GM21825 (cell line): ENCODE data around the gene IQSEC1.
A peak's percentile ranks its signal among the peaks of the same experiment; 100 is the strongest.

Experiments used
- ATAC-seq: cut with Tn5 transposase; IDR thresholded peaks from one replicate; pipeline ENCODE4 v1.9.1; 2021; ENCODE audit warnings: mild to moderate bottlenecking, moderate library complexity; ENCODE audit not compliant: unreplicated experiment

Gene IQSEC1

GRCh38 chr3:12987602-12988001 lies 85.6 kb downstream of the IQSEC1 start:
- ATAC-seq: no peak

- no peak for ATAC-seq
Observed at GRCh38 chr3:12986986-12987385, 86.2 kb downstream of the IQSEC1 start.

GRCh38 chr3:12986521-12986920 lies 86.7 kb downstream of the IQSEC1 start:
- ATAC-seq: no peak

- no peak for ATAC-seq
Observed at GRCh38 chr3:12986031-12986430, 87.2 kb downstream of the IQSEC1 start.

- ATAC-seq: no peak
Observed at GRCh38 chr3:12985148-12985547, 88.1 kb downstream of the IQSEC1 start.

GRCh38 chr3:12984023-12984823 lies 89.0 kb downstream of the IQSEC1 start:
- no peak for ATAC-seq

GRCh38 chr3:12983319-12983718 lies 89.9 kb downstream of the IQSEC1 start:
- ATAC-seq: no peak

GRCh38 chr3:12982619-12983101 lies 90.6 kb downstream of the IQSEC1 start:
- peak; percentile 72 for ATAC-seq

GRCh38 chr3:12981306-12982275 lies 91.6 kb downstream of the IQSEC1 start:
- ATAC-seq: no peak

- ATAC-seq: no peak
Observed at GRCh38 chr3:12980596-12981290, 92.5 kb downstream of the IQSEC1 start.

GRCh38 chr3:12979947-12980487 lies 93.2 kb downstream of the IQSEC1 start:
- no peak for ATAC-seq

GRCh38 chr3:12979151-12979946 lies 93.9 kb downstream of the IQSEC1 start:
- no peak for ATAC-seq

GRCh38 chr3:12978682-12979081 lies 94.5 kb downstream of the IQSEC1 start:
- no peak for ATAC-seq

- no peak for ATAC-seq
Observed at GRCh38 chr3:12977117-12977808, 96.0 kb downstream of the IQSEC1 start.

GRCh38 chr3:12975748-12976522 lies 97.3 kb downstream of the IQSEC1 start:
- ATAC-seq: no peak

GRCh38 chr3:12974819-12975218 lies 98.4 kb downstream of the IQSEC1 start:
- no peak for ATAC-seq

- ATAC-seq: no peak
Observed at GRCh38 chr3:12974334-12974733, 98.9 kb downstream of the IQSEC1 start.

- ATAC-seq: no peak
Observed at GRCh38 chr3:12973827-12974226, 99.4 kb downstream of the IQSEC1 start.
